Kidney (tissue), 14 donors: ENCODE results near the gene TCTN3. TPM values are rescaled to one million over a fixed set of nuclear protein-coding genes. Genes with fewer than 3 reads are reported as not detected.
"Not testable (repeated sequence)": the region's sequence is repeated elsewhere in the genome, so short reads cannot be mapped to it uniquely, and the experiment has no call there.

ENCODE experiments used
- DNase-seq, 5 donors: peaks; one replicate each; pipeline ENCODE4 v3.0.0-alpha.2; 2013 to 2020
- FAIRE-seq: peaks from 2 replicates; lab custom pipeline; 2012; peaks lifted over from hg19 to GRCh38; lab: Jason Lieb, UNC
- H3K27ac ChIP-seq, 2 donors: one replicate each; pipeline ENCODE4 v1.7.0; 2013; ENCODE audit warnings: low read depth in 2 of 2, low read length in 2 of 2, inconsistent platforms in 1 of 2
- H3K27me3 ChIP-seq: one replicate; pipeline ENCODE4 v1.7.1; 2013; ENCODE audit warnings: low read length, inconsistent platforms; ENCODE audit not compliant: control insufficient read depth, insufficient read depth
- H3K36me3 ChIP-seq, 3 donors: one replicate each; pipeline versions ENCODE4 v1.7.0 to v1.7.1; 2013; ENCODE audit warnings: low read length in 3 of 3, control low read depth in 1 of 3, inconsistent platforms in 1 of 3; ENCODE audit not compliant: insufficient read depth in 3 of 3, control insufficient read depth in 2 of 3
- H3K4me1 ChIP-seq, 3 donors: one replicate each; pipeline versions ENCODE4 v1.7.0 to v1.7.1; 2013; ENCODE audit warnings: low read length in 3 of 3, inconsistent platforms in 1 of 3, low read depth in 1 of 3; ENCODE audit not compliant: control insufficient read depth in 2 of 3, insufficient read depth in 2 of 3
- H3K4me3 ChIP-seq, 3 donors: one replicate each; pipeline versions ENCODE4 v1.7.0 to v1.8.1; 2013; ENCODE audit warnings: low read length in 3 of 3, control low read depth in 1 of 3, inconsistent platforms in 1 of 3
- H3K9ac ChIP-seq, 3 donors: one replicate each; pipeline versions ENCODE4 v1.7.0 to v1.7.1; 2013; ENCODE audit warnings: low read length in 3 of 3, control low read depth in 1 of 3, inconsistent platforms in 1 of 3
- H3K9me3 ChIP-seq, 3 donors: one replicate each; pipeline versions ENCODE4 v1.7.0 to v1.7.1; 2013; ENCODE audit warnings: low read length in 3 of 3, control low read depth in 1 of 3, inconsistent platforms in 1 of 3; ENCODE audit not compliant: control insufficient read depth in 2 of 3, insufficient read depth in 1 of 3
- CTCF ChIP-seq: IDR thresholded peaks from 3 replicates; pipeline ENCODE4 v1.5.1; 2012; ENCODE audit warnings: mild to moderate bottlenecking, moderate library complexity, borderline replicate concordance; ENCODE audit not compliant: insufficient read depth; ENCODE audit errors: extremely low read depth
- intact Hi-C: fragments of 100-400 bp; cut with DNase I; formaldehyde crosslinking; loops from one replicate; pipeline ENCODE4 v1.11.1; 2022
- polyA plus RNA-seq: library from polyadenylated mRNA; stranded (reverse); fragments of 350-450 nt; fragmentation: Illumina TruSeq; extraction: RNeasy Lipid Tissue Mini Kit (QIAGEN cat#74804); gene quantifications from one replicate; pipeline ENCODE4 v1.2.3, GENCODE V29; 2014; ENCODE audit warnings: low read depth, low replicate concordance; ENCODE audit not compliant: insufficient read depth
- total RNA-seq: library from RNA; stranded (reverse); fragmentation: NEBNext Ultra II Directional; extraction: Animal tissue kit (Norgen Biotek cat#: 25700); gene quantifications from one replicate; pipeline ENCODE4 v1.2.1, GENCODE V29; 2021
- donor health status: control.
- donor health status: control.
- donor health status: control.
- donor health status: control.
- donor health status: control.
- donor health status: DM: yes; HTN: yes; CAD: no.
- donor health status: Normal renal cell carcinoma (clear cell type).

Gene TCTN3
- total and polyA plus RNA-seq, 2 donors from 2014 or later = 40.3 to 46.3 TPM

GRCh38 chr10:95626500-95626899, 67.2 kb downstream of the TCTN3 start:
- peaks cover 2 to 21% (median 8%) of the 10 kb centered on the region in 3 donors for H3K4me1 ChIP-seq
- no peak overlapping the region for H3K27ac ChIP-seq
- peaks cover 5 to 12% (median 12%) of the 10 kb centered on the region in 3 donors for H3K36me3 ChIP-seq
- no peaks in the 10 kb centered on the region for H3K9me3 ChIP-seq
- TF ChIP-seq CTCF = no peak
- DNase-seq (no peak), FAIRE-seq (no peak)
- H3K9ac ChIP-seq = no peak overlapping the region
- H3K4me3 ChIP-seq = no peak overlapping the region
- intact Hi-C loops = no loop called here
- no peaks in the 10 kb centered on the region for H3K27me3 ChIP-seq

GRCh38 chr10:95620415-95620814, 73.3 kb downstream of the TCTN3 start:
- FAIRE-seq, H3K9me3 ChIP-seq, intact Hi-C loops, DNase-seq, H3K27ac ChIP-seq, H3K9ac ChIP-seq, H3K4me3 ChIP-seq, H3K27me3 ChIP-seq, H3K4me1 ChIP-seq: not testable (repeated sequence)
- H3K36me3 ChIP-seq = peaks cover 5 to 26% (median 17%) of the 10 kb centered on the region in 3 donors

DNA sequence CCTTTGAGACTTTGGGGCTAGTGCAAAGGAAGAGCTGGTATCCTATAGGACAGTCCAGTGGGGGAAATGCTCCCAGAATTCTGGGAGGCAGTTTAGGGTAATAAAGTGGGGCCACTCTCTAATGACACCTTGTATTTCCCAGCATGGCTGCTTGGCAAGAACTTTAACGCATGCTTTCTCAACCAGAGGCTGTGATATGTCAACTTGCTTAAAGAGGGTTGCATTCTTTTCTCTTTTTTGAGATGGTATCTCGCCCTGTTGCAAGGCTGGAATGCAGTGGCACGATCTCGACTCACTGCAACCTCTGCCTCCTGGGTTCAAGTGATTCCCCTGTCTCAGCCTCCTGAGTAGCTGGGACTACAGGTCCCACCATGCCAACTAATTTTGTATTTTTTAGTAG, 75.6 kb downstream of the TCTN3 start:
- intact Hi-C loops = no loop called here
- no peak for FAIRE-seq
- Histone ChIP-seq H3K27me3 (no peaks in the 10 kb centered on the region), H3K4me1 (no peaks in the 10 kb centered on the region), H3K4me3 (no peak overlapping the region), H3K9me3 (no peaks in the 10 kb centered on the region), H3K27ac (no peak overlapping the region), H3K36me3 (peaks cover 11 to 49% (median 21%) of the 10 kb centered on the region in 3 donors), H3K9ac (no peak overlapping the region)
- no peak for DNase-seq
- no peak for TF ChIP-seq CTCF

- H3K27me3 ChIP-seq = no peaks in the 10 kb centered on the region
- peaks cover 11 to 63% (median 29%) of the 10 kb centered on the region in 3 donors for H3K36me3 ChIP-seq
- H3K4me1 ChIP-seq = no peaks in the 10 kb centered on the region
- H3K4me3 ChIP-seq = no peak overlapping the region
- no peak overlapping the region for H3K27ac ChIP-seq
- intact Hi-C loops = no loop called here
- TF ChIP-seq CTCF = no peak
- H3K9ac ChIP-seq = no peak overlapping the region
- no peaks in the 10 kb centered on the region for H3K9me3 ChIP-seq
- no peak for DNase-seq
- FAIRE-seq = no peak
Observed at GRCh38 chr10:95616446-95616845, 77.3 kb downstream of the TCTN3 start.

Other genes with a start within 250 kb of the TCTN3 start
- gene SORBS1, start 132.6 kb downstream of the TCTN3 start, total RNA-seq = 91.7 TPM
- 12.2 TPM for gene SORBS1, start 132.6 kb downstream of the TCTN3 start, polyA plus RNA-seq
- 72.0 TPM for gene ALDH18A1, start 37.2 kb downstream of the TCTN3 start, total RNA-seq
- gene ALDH18A1, start 37.2 kb downstream of the TCTN3 start, polyA plus RNA-seq = 23.6 TPM
- 36.6 TPM for gene ENTPD1, start 62.2 kb upstream of the TCTN3 start, total RNA-seq
- 5.2 TPM for gene ENTPD1, start 62.2 kb upstream of the TCTN3 start, polyA plus RNA-seq
- 2.5 TPM for gene CC2D2B, start 214.0 kb upstream of the TCTN3 start, total RNA-seq
- 0.80 TPM for gene CC2D2B, start 214.0 kb upstream of the TCTN3 start, polyA plus RNA-seq